Measurements from ENCODE around the gene SLC1A7. TPM values are rescaled to one million over a fixed set of nuclear protein-coding genes. Genes with fewer than 3 reads are reported as not detected.

SLC1A7 gene
- polyA plus RNA-seq, 2 of the 4 experiments (the other 2 are of a cell fraction): 0.04 to 0.12 TPM

DNA sequence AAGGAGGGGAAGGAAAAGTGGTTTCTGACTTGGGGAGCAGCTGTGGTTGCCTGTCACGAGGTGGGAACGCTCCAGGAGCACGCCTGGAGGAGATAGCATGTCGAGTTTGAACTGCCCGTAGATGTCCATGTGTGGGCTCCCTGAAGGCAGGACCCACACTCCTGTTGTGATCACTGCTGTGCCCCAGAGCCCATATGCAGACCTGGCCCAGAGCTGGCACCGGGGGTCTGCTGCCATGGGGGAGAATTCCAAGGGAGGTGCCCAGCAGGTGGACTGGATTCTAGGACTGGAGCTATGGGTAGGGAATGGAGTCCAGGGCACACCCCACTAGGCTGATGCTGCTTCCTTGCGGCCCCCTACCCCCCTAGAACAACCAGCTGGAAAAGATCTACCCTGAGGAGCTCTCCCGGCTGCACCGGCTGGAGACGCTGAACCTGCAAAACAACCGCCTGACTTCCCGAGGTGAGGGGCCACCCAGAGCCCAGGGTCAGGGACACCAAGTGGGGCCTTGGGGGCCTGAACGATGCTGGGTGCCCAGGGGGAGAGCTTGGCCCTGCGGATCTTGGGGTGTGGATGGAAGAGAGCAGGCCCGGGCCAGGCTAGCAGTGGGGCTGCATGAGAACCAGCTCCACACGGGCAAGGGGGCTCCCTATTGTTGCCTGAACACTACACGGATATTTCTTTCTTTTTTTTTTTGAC is 71.1 kb downstream of the SLC1A7 start:
- CTCF ChIA-PET: interaction anchor here (0.8 kb wide), 1 partner anchor 102 kb away, joined by 3 read pairs; no protein-coding TSS in a partner anchor
- POLR2A ChIA-PET: no interaction called here
- H3K9me3 ChIP-seq: no peaks in the 10 kb centered on the region
- no peak overlapping the region for H3K4me2 ChIP-seq
- H3K4me1 ChIP-seq: no peaks in the 10 kb centered on the region
- TF ChIP-seq CEBPB (IDR thresholded peaks at IDR 0.05) (no peak), REST (IDR thresholded peaks at IDR 0.05) (no peak), HEYL (CRISPR knock-in tag; IDR thresholded peaks at IDR 0.05) (no peak), FOSL2 (IDR thresholded peaks at IDR 0.05) (no peak), FOSL2 (CRISPR knock-in tag; IDR thresholded peaks at IDR 0.05) (no peak), HOXA7 (CRISPR knock-in tag; IDR thresholded peaks at IDR 0.05) (no peak), ELK1 (IDR thresholded peaks at IDR 0.05; ENCODE audit: low read depth, low read length) (no peak), NPAS2 (CRISPR knock-in tag; IDR thresholded peaks at IDR 0.05; ENCODE audit: borderline replicate concordance) (no peak), EHF (CRISPR knock-in tag; IDR thresholded peaks at IDR 0.05) (no peak), JUN (IDR thresholded peaks at IDR 0.05) (no peak), ZNF302 (CRISPR knock-in tag; IDR thresholded peaks at IDR 0.05) (no peak)
- FAIRE-seq: no peak
- no peak for ATAC-seq
- H3K27ac ChIP-seq: no peak overlapping the region
- WGBS (ENCODE audit: missing lambda C conversion rate): 87% methylated on average over 12 of the region's 17 CpGs
- no peak overlapping the region for H3K4me3 ChIP-seq
- no peak for DNase-seq (ENCODE audit: low read depth in 1 of 2, low spot score in 1 of 2)

DNA sequence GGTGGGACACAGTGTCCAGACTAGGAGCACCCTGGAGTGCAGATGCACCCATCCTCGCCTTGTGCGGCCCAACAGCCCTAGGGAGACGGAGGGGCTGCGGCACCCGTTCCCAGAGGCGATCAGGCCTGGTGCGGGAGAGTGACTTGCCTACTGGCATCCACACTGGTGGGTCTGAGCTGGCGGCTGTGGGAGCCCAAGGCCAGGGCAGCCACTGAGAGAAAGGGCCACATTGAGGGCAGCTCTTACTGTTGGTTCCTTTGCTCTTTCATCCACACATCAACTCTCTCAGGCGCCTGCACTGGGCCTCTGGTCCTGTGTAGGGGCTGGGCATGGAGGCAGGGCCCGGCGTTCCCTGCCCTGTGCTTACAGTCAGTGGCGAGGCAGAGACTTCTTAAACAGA is 71.8 kb downstream of the SLC1A7 start:
- ATAC-seq: no peak; a peak in 1 of 6 replicates
- CTCF ChIA-PET: interaction anchor here (0.8 kb wide), 1 partner anchor 103 kb away, joined by 3 read pairs; no protein-coding TSS in a partner anchor
- no peak for DNase-seq (ENCODE audit: low read depth in 1 of 2, low spot score in 1 of 2)
- no peak for FAIRE-seq
- Histone ChIP-seq H3K4me2 (no peak overlapping the region), H3K9me3 (no peaks in the 10 kb centered on the region), H3K27ac (no peak overlapping the region), H3K4me1 (no peaks in the 10 kb centered on the region), H3K4me3 (no peak overlapping the region)
- POLR2A ChIA-PET: interaction anchor here (0.5 kb wide), 1 partner anchor 136 kb away, joined by 5 read pairs; no protein-coding TSS in a partner anchor
- 94% methylated on average over 7 of the region's 12 CpGs for WGBS (ENCODE audit: missing lambda C conversion rate)
- TF ChIP-seq CHD4 (IDR thresholded peaks at IDR 0.05; ENCODE audit: borderline replicate concordance) (no peak), CBX8 (IDR thresholded peaks at IDR 0.05) (no peak), ELK1 (IDR thresholded peaks at IDR 0.05; ENCODE audit: low read depth, low read length) (no peak), MYC (IDR thresholded peaks at IDR 0.05; ENCODE audit: borderline replicate concordance, low read length) (no peak)

DNA sequence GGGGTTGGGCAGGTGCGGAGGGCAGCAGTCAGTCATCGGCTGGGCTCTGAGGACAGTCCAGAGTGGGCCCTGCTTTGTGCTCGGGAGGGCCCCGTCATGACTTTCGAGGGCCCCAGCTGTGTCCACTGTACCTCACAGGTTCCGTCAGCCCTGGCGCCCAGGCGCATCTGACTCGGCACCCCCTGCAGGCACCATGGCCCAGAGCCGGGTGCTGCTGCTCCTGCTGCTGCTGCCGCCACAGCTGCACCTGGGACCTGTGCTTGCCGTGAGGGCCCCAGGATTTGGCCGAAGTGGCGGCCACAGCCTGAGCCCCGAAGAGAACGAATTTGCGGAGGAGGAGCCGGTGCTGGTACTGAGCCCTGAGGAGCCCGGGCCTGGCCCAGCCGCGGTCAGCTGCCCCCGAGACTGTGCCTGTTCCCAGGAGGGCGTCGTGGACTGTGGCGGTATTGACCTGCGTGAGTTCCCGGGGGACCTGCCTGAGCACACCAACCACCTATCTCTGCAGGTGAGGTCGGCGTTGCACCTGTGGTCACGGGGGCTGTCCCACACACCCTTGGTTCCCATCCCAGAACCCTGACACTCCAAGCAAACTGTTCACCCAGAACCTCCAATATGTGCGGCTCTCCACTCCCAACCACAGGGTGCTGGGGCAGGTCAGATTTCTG is 72.6 kb downstream of the SLC1A7 start:
- FAIRE-seq: no peak
- TF ChIP-seq HOXB13 (CRISPR knock-in tag; IDR thresholded peaks at IDR 0.05; ENCODE audit: low read depth) (no peak), NR3C1 (IDR thresholded peaks at IDR 0.05) (no peak), RCOR1 (IDR thresholded peaks at IDR 0.05; ENCODE audit: low read depth, low read length) (no peak), SMC3 (IDR thresholded peaks at IDR 0.05) (no peak), ESRRA (IDR thresholded peaks at IDR 0.05; ENCODE audit: borderline replicate concordance, low read length) (no peak), FOSL2 (IDR thresholded peaks at IDR 0.05) (no peak), FOSL2 (CRISPR knock-in tag; IDR thresholded peaks at IDR 0.05) (no peak), CEBPB (IDR thresholded peaks at IDR 0.05) (no peak), GATA3 (IDR thresholded peaks at IDR 0.05; ENCODE audit: borderline replicate concordance) (no peak), JUN (IDR thresholded peaks at IDR 0.05) (no peak), HMGXB4 (CRISPR knock-in tag; IDR thresholded peaks at IDR 0.05; ENCODE audit: borderline replicate concordance) (no peak)
- TF ChIP-seq, protein P1, sequence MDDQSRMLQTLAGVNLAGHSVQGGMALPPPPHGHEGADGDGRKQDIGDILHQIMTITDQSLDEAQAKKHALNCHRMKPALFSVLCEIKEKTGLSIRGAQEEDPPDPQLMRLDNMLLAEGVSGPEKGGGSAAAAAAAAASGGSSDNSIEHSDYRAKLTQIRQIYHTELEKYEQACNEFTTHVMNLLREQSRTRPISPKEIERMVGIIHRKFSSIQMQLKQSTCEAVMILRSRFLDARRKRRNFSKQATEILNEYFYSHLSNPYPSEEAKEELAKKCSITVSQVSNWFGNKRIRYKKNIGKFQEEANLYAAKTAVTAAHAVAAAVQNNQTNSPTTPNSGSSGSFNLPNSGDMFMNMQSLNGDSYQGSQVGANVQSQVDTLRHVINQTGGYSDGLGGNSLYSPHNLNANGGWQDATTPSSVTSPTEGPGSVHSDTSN (IDR thresholded peaks at IDR 0.05): no peak

More for the DNA sequence above, 72.6 kb downstream of the SLC1A7 start:
- H3K4me1 ChIP-seq: no peaks in the 10 kb centered on the region
- DNase-seq (ENCODE audit: low read depth in 1 of 2, low spot score in 1 of 2) (no peak), ATAC-seq (no peak; a peak in 1 of 6 replicates)
- no peak overlapping the region for H3K4me2 ChIP-seq
- WGBS (ENCODE audit: missing lambda C conversion rate): 93% methylated on average over 15 of the region's 31 CpGs
- no peak overlapping the region for H3K4me3 ChIP-seq
- POLR2A ChIA-PET: no interaction called here
- H3K27ac ChIP-seq: no peak overlapping the region
- H3K9me3 ChIP-seq: no peaks in the 10 kb centered on the region
- CTCF ChIA-PET: no interaction called here

Data from A549 (cell line).